Esophagus mucosa (tissue), 1 donor: ENCODE measurements around the gene KRTAP13-1. TPM values are rescaled to one million over a fixed set of nuclear protein-coding genes. Genes with fewer than 3 reads are reported as not detected.

Source experiments
- total RNA-seq: library from RNA; stranded (reverse); gene quantifications from one replicate; pipeline ENCODE4 v1.2.4, GENCODE V29; 2023
- donor health status: DM: yes; HTN: yes; CAD: no.

The KRTAP13-1 gene
- total RNA-seq, 1 donor from 2014 or later: not detected

Other genes with a start within 250 kb of the KRTAP13-1 start
- gene CLDN17, start 229.2 kb upstream of the KRTAP13-1 start, total RNA-seq: 1.8 TPM
- gene CLDN8, start 179.9 kb upstream of the KRTAP13-1 start, total RNA-seq: 1.6 TPM
- not detected for gene KRTAP24-1, start 113.1 kb upstream of the KRTAP13-1 start, total RNA-seq
- not detected for gene KRTAP25-1, start 106.5 kb upstream of the KRTAP13-1 start, total RNA-seq
- not detected for gene KRTAP26-1, start 75.7 kb upstream of the KRTAP13-1 start, total RNA-seq
- gene KRTAP27-1, start 58.3 kb upstream of the KRTAP13-1 start, total RNA-seq: not detected
- gene KRTAP23-1, start 47.4 kb upstream of the KRTAP13-1 start, total RNA-seq: not detected
- gene KRTAP13-2, start 23.8 kb upstream of the KRTAP13-1 start, total RNA-seq: not detected
- not detected for gene KRTAP13-3, start 29.9 kb downstream of the KRTAP13-1 start, total RNA-seq
- not detected for gene KRTAP13-4, start 34.2 kb downstream of the KRTAP13-1 start, total RNA-seq
- not detected for gene KRTAP15-1, start 44.2 kb downstream of the KRTAP13-1 start, total RNA-seq
- gene KRTAP19-1, start 84.3 kb downstream of the KRTAP13-1 start, total RNA-seq: not detected
- not detected for gene KRTAP19-2, start 91.4 kb downstream of the KRTAP13-1 start, total RNA-seq
- not detected for gene KRTAP19-3, start 96.0 kb downstream of the KRTAP13-1 start, total RNA-seq
- gene KRTAP19-4, start 101.1 kb downstream of the KRTAP13-1 start, total RNA-seq: not detected
- not detected for gene KRTAP19-5, start 106.1 kb downstream of the KRTAP13-1 start, total RNA-seq
- not detected for gene KRTAP19-6, start 145.8 kb downstream of the KRTAP13-1 start, total RNA-seq
- gene KRTAP19-7, start 165.3 kb downstream of the KRTAP13-1 start, total RNA-seq: not detected
- not detected for gene KRTAP22-2, start 194.4 kb downstream of the KRTAP13-1 start, total RNA-seq
- gene KRTAP6-3, start 196.4 kb downstream of the KRTAP13-1 start, total RNA-seq: not detected
- not detected for gene KRTAP6-2, start 202.9 kb downstream of the KRTAP13-1 start, total RNA-seq
- not detected for gene KRTAP22-1, start 205.1 kb downstream of the KRTAP13-1 start, total RNA-seq
- gene KRTAP6-1, start 217.9 kb downstream of the KRTAP13-1 start, total RNA-seq: not detected
- gene KRTAP20-1, start 220.4 kb downstream of the KRTAP13-1 start, total RNA-seq: not detected
- gene KRTAP20-4, start 224.6 kb downstream of the KRTAP13-1 start, total RNA-seq: not detected
- not detected for gene KRTAP20-2, start 239.2 kb downstream of the KRTAP13-1 start, total RNA-seq
- not detected for gene KRTAP20-3, start 246.8 kb downstream of the KRTAP13-1 start, total RNA-seq